ENCODE results near the gene RPS6KC1. TPM values are rescaled to one million over a fixed set of nuclear protein-coding genes. Genes with fewer than 3 reads are reported as not detected.
"Not testable (repeated sequence)": the region's sequence is repeated elsewhere in the genome, so short reads cannot be mapped to it uniquely, and the experiment has no call there.

RPS6KC1 gene
- total RNA-seq, 1 experiment from 2014 or later = 20.5 TPM

- ChIA-PET CTCF (no interaction called here), POLR2A (no interaction called here)
- no peaks in the 10 kb centered on the region; the same call in 1 of the 2 replicates for H3K9me3 ChIP-seq (ENCODE audit: control insufficient read depth, insufficient read depth, low read depth, low read length)
- BruUV-seq (replicated peaks) = no TSS peak
- H3K4me3 ChIP-seq (ENCODE audit: low read depth in 2 of 2, low read length in 2 of 2) = no peak overlapping the region
- in situ Hi-C loops (cut with HindIII; ENCODE audit: low pct_unique_long_range_greater_than_20kb, low sequenced_read_pairs) = no loop called here
- no peak overlapping the region for H3K27ac ChIP-seq (ENCODE audit: low read length)
- DNase-seq (ENCODE audit: low read depth, low spot score) (no peak), ATAC-seq (no peak)
- intact Hi-C loops (cut with micrococcal nuclease; ENCODE audit: unreplicated experiment) = no loop called here
- no peaks in the 10 kb centered on the region for H3K27me3 ChIP-seq (ENCODE audit: control insufficient read depth, insufficient read depth, low read length)
- no peaks in the 10 kb centered on the region for H3K4me1 ChIP-seq (ENCODE audit: control insufficient read depth, insufficient read depth, low read length)
- H3K36me3 ChIP-seq (ENCODE audit: control insufficient read depth, insufficient read depth, low read length) = no peaks in the 10 kb centered on the region
- no peak for TF ChIP-seq POLR2AphosphoS5 (IDR thresholded peaks at IDR 0.05; ENCODE audit: low read depth, low read length)
- TF ChIP-seq TCF7L2 (IDR thresholded peaks at IDR 0.05; ENCODE audit: low read depth, low read length) = no peak
- no peak for TF ChIP-seq REST (IDR thresholded peaks at IDR 0.05; ENCODE audit: insufficient read depth in 1 of 2, low read depth in 2 of 2, low read length in 1 of 2)
- TF ChIP-seq SIN3A (IDR thresholded peaks at IDR 0.05; ENCODE audit: borderline replicate concordance, insufficient read depth, low read depth, low read length) = no peak
- no peak for TF ChIP-seq CTCF (IDR thresholded peaks at IDR 0.05)
Measured at GRCh38 chr1:213297021-213297420, 246.0 kb downstream of the RPS6KC1 start.

GRCh38 chr1:213300433-213300832 lies 249.4 kb downstream of the RPS6KC1 start:
- ChIA-PET POLR2A (interaction anchor here (0.7 kb wide), 1 partner anchor 995 kb away, joined by 10 read pairs; no protein-coding TSS in a partner anchor), CTCF (no interaction called here)
- TF ChIP-seq SIN3A (IDR thresholded peaks at IDR 0.05; ENCODE audit: borderline replicate concordance, insufficient read depth, low read depth, low read length) (no peak), REST (IDR thresholded peaks at IDR 0.05; ENCODE audit: insufficient read depth in 1 of 2, low read depth in 2 of 2, low read length in 1 of 2) (no peak), CTCF (IDR thresholded peaks at IDR 0.05) (no peak), POLR2AphosphoS5 (IDR thresholded peaks at IDR 0.05; ENCODE audit: low read depth, low read length) (no peak), TCF7L2 (IDR thresholded peaks at IDR 0.05; ENCODE audit: low read depth, low read length) (no peak)
- DNase-seq (ENCODE audit: low read depth, low spot score) (no peak), ATAC-seq (no peak)
- Histone ChIP-seq H3K27ac (ENCODE audit: low read length) (no peak overlapping the region), H3K27me3 (ENCODE audit: control insufficient read depth, insufficient read depth, low read length) (no peaks in the 10 kb centered on the region), H3K36me3 (ENCODE audit: control insufficient read depth, insufficient read depth, low read length) (no peaks in the 10 kb centered on the region), H3K4me1 (ENCODE audit: control insufficient read depth, insufficient read depth, low read length) (no peaks in the 10 kb centered on the region), H3K4me3 (ENCODE audit: low read depth in 2 of 2, low read length in 2 of 2) (no peak overlapping the region), H3K9me3 (ENCODE audit: control insufficient read depth, insufficient read depth, low read depth, low read length) (no peaks in the 10 kb centered on the region; the same call in 1 of the 2 replicates)
- no TSS peak for BruUV-seq (replicated peaks)
- intact Hi-C loops (cut with micrococcal nuclease; ENCODE audit: unreplicated experiment) (no loop called here), in situ Hi-C loops (cut with HindIII; ENCODE audit: low pct_unique_long_range_greater_than_20kb, low sequenced_read_pairs) (no loop called here)

- CTCF ChIA-PET = interaction anchor here (0.7 kb wide), 1 partner anchor 38 kb away, joined by 3 read pairs; no protein-coding TSS in a partner anchor
- H3K4me3 ChIP-seq (ENCODE audit: low read depth in 2 of 2, low read length in 2 of 2); DNase-seq (ENCODE audit: low read depth, low spot score); H3K27me3 ChIP-seq (ENCODE audit: control insufficient read depth, insufficient read depth, low read length); H3K36me3 ChIP-seq (ENCODE audit: control insufficient read depth, insufficient read depth, low read length); ATAC-seq; H3K27ac ChIP-seq (ENCODE audit: low read length); H3K4me1 ChIP-seq (ENCODE audit: control insufficient read depth, insufficient read depth, low read length); in situ Hi-C loops (cut with HindIII; ENCODE audit: low pct_unique_long_range_greater_than_20kb, low sequenced_read_pairs); POLR2A ChIA-PET; H3K9me3 ChIP-seq (ENCODE audit: control insufficient read depth, insufficient read depth, low read depth, low read length); BruUV-seq (replicated peaks); intact Hi-C loops (cut with micrococcal nuclease; ENCODE audit: unreplicated experiment): not testable (repeated sequence)
Measured at GRCh38 chr1:213301524-213301923, 250.5 kb downstream of the RPS6KC1 start.

Measured in Panc1 (cell line).